Subcutaneous adipose tissue (tissue), 4 donors: ENCODE measurements around the gene AKAIN1. TPM values are rescaled to one million over a fixed set of nuclear protein-coding genes. Genes with fewer than 3 reads are reported as not detected.

Source experiments
- CTCF ChIP-seq: fragments of 450-650 bp; IDR thresholded peaks from one replicate; pipeline ENCODE4 v1.5.1; 2016; ENCODE audit warnings: low read depth, mild to moderate bottlenecking, control low read depth, antibody characterized with exemption, moderate library complexity
- total RNA-seq, 4 donors: library from RNA; depleted of rRNA; stranded (reverse); fragments of >200 nt; gene quantifications; one replicate each; pipeline ENCODE4 v1.1.0, GENCODE V29; 2016

AKAIN1 gene
- total RNA-seq, 4 donors from 2014 or later = 2.9 TPM; not detected in 3

- no peak for TF ChIP-seq CTCF
These were observed 51.0 kb downstream of the AKAIN1 start for GRCh38 chr18:5146093-5146492.

- TF ChIP-seq CTCF = no peak
These were observed 51.8 kb downstream of the AKAIN1 start for GRCh38 chr18:5145168-5145825.

- TF ChIP-seq CTCF = no peak
These were observed 52.4 kb downstream of the AKAIN1 start for GRCh38 chr18:5144629-5145028.

- TF ChIP-seq CTCF = no peak
These were observed 54.2 kb downstream of the AKAIN1 start for GRCh38 chr18:5142859-5143258.

- no peak for TF ChIP-seq CTCF
These were observed 54.9 kb downstream of the AKAIN1 start for GRCh38 chr18:5142131-5142530.

- TF ChIP-seq CTCF = no peak
These were observed 59.8 kb downstream of the AKAIN1 start for GRCh38 chr18:5137261-5137660.

GRCh38 chr18:5132987-5133386 lies 64.1 kb downstream of the AKAIN1 start:
- TF ChIP-seq CTCF = no peak
